Stimulated activated CD8-positive, alpha-beta memory T cell treated with anti-CD3 and anti-CD28 coated beads, Interleukin-12 subunit alpha, Interleukin-12 subunit beta, amount 100 ng/mL, for 4 hours (primary cell): ENCODE data around the gene OR6C6.
"Not testable (repeated sequence)": the region's sequence is repeated elsewhere in the genome, so short reads cannot be mapped to it uniquely, and the experiment has no call there.

ENCODE experiments used
- DNase-seq: peaks from one replicate; pipeline ENCODE4 v3.0.0-alpha.2; 2020; ENCODE audit warnings: low read depth

Gene OR6C6

GRCh38 chr12:55296469-55296868 lies at the start of gene OR6C6:
TSS of gene OR6C6 (minus strand) at chr12:55296569. CDS start at chr12:55295232, 1,337 bp downstream.
- DNase-seq = no peak

- no peak for DNase-seq
These were observed 39.6 kb upstream of the OR6C6 start for GRCh38 chr12:55336002-55336401.

DNA sequence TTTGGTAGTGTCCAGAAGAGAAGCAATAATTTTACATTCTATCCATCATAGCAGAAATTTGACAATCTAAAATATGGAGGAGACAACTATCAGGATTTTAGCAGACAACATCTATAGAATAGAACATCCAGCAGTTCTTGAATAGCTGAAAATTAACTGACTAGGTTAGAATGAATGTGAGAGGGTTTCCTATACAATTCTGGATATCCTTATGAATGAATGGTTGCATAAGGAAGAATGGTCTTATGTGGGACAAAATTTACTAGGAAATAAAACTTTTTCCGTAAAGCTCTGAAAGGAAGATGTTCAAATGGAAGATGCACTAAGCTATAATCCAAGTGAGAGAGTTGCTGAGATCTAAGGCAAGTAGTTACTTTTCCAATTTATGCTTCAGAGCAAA lies 34.1 kb upstream of the OR6C6 start, which contains the start of gene OR6C3:
Gene OR6C3, plus strand, starts transcription at position 301 of the 400 bp plus-strand sequence. CDS start 955 bp downstream, outside the sequence.
- no peak for DNase-seq

DNA sequence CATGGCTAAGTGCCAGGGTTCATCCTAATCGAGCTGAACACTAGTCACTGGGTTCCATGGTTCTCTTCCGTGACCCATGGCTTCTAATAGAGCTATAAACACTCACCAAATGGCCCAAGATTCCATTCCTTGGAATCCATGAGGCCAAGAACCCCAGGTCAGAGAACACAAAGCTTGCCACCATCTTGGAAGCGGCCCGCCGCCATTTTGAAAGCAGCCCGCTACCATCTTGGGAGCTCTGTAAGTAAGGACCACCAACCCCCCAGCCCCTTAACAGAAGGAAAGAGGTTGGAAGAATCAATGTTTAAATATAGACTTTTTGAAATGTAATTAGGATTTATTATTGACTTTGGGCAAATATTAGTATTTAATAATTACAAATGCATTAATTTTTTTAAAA lies 29.4 kb upstream of the OR6C6 start:
- DNase-seq = not testable (repeated sequence)

DNA sequence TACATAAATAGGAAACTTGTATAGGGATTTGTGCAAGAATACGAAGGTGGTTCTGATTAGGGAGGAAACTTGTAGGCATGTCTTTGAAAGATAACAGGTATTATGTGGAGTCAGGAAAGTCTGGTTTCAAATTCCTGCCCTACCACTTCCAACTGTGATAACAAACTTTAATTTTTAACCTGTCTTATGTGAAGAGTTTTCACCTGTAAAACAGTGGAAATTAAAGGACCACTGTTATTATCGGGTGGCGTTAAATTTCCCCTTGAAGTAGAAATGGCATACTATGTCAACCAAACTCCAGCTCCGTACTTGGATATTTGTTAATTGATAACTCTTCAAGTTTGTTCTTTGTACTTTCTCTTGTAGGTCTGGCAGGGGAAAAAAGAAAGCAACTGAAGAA lies 23.8 kb upstream of the OR6C6 start:
- DNase-seq = no peak

GRCh38 chr12:55314043-55314442 lies 17.7 kb upstream of the OR6C6 start, which contains the start of gene OR6C1:
TSS of gene OR6C1 (plus strand) at chr12:55314343. CDS start at chr12:55320600, 6,257 bp downstream.
- no peak for DNase-seq

GRCh38 chr12:55289999-55290398 lies 6.4 kb downstream of the OR6C6 start:
- DNase-seq = no peak

DNA sequence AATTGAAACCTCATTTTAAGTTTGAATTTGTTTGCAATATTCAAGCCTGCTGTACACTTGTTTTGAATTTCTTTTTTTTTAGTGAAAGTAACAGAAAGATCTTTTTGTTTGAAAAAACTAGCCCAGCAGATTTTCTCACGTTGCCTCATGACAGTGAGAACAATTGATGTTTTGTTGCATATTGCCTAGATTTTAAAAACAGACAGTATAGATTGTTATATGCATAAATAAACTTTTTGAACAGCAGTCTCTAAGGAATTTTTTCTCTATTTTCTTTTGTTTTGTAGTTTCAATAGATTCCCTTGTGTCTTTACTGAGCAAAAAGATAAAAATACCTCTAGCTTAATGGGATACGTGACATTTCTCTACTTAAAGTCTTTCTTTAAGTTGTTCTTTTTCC lies 15.4 kb downstream of the OR6C6 start:
- no peak for DNase-seq

GRCh38 chr12:55258303-55258702 lies 38.1 kb downstream of the OR6C6 start:
- DNase-seq = no peak

DNA sequence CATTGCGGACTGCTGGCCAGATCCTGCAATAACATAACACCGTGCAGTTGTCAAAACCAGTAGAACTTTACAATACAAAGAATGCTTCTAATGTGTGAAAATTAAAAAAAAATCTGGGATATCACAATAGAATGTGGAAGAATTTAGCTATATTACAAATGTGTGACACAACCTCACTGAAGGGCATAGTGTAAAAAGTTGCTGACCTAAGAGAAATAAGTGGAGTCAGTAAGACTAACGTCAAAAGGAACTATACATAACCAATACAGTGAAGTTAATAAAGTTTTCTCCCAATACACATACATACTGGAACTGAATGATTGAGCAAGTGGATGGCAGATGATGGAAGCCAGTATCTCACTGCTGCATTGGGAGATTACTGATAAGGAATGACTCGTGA lies 39.5 kb downstream of the OR6C6 start:
- no peak for DNase-seq

DNA sequence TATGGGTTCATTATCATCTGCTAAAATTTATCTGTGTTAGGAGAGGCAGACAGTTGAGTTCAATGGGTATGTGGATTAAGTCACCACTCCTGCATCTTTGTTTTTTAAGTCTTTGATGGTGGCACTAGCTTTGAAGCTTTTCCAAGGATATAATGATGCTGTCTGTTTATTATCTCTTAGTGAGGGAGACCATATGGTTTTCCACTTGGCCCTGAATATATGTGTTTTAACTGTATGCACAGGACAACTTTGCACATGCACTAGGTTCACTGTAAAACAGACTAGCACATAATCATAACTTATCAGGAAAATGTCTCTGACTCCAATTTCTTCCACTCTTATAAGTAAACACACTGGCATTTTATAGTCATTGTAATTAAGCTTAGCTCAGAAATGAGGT lies 43.1 kb downstream of the OR6C6 start:
- DNase-seq = no peak

- no peak for DNase-seq
These were observed 45.4 kb downstream of the OR6C6 start for GRCh38 chr12:55250944-55251343.

DNA sequence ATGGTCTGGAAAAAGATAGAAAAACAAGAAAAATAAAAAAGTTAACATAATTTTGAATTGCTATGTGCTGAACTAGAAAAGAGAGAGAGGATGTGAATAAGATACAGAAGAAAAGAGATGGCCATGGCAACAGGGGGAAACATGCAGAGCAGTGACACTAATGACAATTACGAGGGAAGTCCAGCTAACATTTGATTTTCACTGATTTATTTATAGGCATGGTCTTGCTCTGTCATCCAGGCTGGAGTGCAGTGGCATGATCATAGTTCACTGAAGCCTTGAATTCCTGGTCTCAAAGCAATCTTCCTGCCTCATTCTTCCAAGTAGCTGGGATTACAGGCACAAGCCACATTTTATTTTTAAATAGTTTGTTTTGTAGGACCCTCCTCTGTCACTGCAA lies 50.2 kb downstream of the OR6C6 start:
- DNase-seq = no peak

GRCh38 chr12:55244309-55244708 lies 52.1 kb downstream of the OR6C6 start, which contains the start of gene OR6C74:
TSS of gene OR6C74 (plus strand) at chr12:55244609. CDS start at chr12:55247288, 2,679 bp downstream.
- no peak for DNase-seq
